NCI-H1092 (cell line): ENCODE data around the gene ANKIB1.
"Not testable (repeated sequence)": the region's sequence is repeated elsewhere in the genome, so short reads cannot be mapped to it uniquely, and the experiment has no call there.

Experiments used
- DNase-seq: peaks from one replicate; lab custom pipeline; 2025; lab: John Stamatoyannopoulos, UW

The ANKIB1 gene

DNA sequence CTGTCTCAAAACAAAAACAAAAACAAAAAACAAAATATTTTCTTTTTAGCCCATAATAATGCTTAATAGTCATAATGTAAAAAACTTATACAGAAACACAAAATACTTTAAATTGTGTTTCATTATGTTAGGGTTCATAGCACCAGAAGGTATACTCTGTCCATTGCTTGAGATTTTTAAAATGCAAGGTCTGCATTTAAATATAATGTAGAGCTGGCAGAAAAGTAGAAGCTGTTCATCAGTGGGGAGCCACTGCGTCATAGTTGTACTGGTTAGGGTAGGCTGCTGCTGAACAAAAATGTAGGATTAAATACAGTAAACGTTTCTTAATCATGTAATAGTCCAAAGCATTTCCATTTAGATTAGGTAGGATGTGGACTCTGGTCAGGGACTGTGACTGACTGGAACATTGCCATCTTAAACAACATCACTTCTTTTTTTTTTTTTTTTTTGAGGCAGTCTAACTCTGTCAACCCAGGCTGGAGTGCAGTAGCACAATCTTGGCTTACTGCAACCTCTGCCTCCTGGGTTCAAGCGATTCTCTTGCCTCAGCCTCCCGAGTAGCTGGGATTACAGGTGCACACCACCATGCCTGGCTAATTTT, 85.2 kb downstream of the ANKIB1 start:
- no peak for DNase-seq

GRCh38 chr7:92331508-92331907, 85.7 kb downstream of the ANKIB1 start:
- no peak for DNase-seq

DNA sequence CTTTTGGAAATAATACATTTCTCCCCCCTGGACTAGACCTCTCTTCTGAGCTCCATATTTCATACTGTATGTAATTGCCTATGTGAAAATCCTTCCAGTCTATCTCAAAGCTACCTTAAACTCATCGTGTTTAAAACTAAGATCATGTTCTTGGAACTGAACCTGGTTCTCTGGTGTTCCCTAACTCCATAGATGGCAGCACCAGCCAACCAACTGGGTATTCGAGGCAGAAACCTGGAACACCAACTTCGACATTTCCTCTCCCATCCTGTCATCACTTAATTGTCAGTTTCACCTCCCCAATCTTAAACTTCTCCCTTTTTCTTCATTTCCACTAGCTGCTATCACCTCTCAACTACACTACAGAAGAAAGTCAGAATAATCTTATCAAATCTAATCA, 87.0 kb downstream of the ANKIB1 start:
- no peak for DNase-seq

DNA sequence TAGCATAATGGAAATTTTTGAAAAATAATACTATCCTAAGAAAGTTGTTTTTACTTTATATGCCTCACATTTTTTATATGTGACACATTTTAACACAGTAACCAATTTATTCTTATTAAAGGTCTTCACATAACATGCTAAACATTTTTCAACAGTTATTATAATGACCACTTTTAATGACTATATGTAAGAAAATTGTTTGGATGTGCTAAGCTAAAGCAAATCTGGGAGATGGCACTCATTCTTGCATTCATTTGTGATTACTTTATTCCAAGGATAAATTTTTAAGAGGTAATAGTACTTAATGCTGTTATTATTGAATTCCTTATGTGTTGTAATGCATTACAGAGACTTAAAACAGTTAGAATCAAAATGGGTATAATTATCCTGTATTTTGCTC, 88.1 kb downstream of the ANKIB1 start:
- no peak for DNase-seq

DNA sequence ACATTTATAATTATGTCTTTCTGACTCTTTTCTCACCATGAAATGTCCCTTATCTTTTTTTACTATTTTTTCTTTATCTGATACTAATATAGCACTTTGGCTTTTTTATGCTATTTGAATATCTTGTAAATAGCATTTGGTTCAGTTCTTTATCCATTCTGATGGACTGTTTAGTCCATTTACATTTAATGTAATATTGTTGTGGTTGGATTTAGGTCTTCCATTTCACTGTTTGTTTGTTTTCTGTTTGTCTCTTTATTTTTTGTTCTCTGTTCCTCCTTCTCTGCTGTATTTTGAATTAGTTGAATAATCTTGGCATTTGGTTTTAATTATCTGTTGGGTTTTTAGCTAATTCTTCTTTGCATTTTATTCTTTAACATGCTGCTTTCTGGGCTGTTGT, 89.8 kb downstream of the ANKIB1 start:
- no peak for DNase-seq

DNA sequence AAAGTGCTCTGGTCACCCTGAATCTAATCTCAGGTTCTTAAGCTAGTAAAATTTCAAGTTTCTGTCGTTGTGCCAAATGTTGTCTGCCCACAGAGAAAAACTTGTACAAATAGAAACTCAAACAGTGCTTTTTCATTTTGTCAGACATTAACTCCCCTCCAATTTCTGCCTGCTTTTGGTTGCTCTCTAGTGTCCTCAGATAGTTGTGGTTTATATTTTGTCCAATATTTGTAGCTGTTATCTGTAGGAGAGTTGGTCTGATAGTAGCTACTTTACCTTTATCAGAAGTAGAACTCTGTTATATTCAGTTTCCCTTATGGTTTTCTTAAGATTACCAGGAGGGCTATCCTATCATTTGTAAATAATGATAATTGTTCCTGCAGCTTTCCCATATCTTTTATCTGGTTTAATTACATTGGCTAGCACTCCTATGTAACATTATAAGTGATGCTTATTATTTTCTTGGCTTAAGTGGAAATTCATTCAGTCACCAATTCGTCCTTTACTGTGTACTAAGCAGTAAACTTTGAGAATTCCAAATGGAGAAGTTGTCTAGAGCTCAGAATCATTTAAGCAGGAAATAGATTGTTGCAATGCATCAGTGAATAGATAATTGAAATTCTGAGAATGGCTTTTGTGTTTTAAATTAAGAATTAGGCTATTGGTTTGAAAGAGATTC, 91.0 kb downstream of the ANKIB1 start:
- no peak for DNase-seq

- no peak for DNase-seq
Observed at GRCh38 chr7:92340016-92340415, 94.2 kb downstream of the ANKIB1 start.

- DNase-seq: no peak
Observed at GRCh38 chr7:92343714-92344113, 97.9 kb downstream of the ANKIB1 start.

- DNase-seq: no peak
Observed at GRCh38 chr7:92352009-92352408, 106.2 kb downstream of the ANKIB1 start.

DNA sequence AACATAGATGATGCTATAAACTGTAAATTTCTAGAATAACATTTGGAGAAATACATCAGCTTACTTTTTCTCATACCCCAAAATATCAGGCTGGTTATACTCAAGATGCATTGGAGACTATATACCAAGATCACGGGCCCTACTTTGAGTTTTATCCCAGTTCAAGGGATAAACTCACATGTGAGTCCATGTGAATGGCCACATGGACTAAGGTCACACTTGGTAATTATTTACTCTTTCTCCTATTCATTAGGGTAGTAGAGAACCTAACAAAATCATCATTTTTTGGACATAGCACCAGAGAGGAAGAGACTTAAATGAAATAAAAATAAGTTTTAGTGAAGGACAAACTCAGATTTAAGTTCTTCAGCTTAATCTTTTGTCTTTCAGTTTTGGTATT, 108.4 kb downstream of the ANKIB1 start:
- DNase-seq: no peak

DNA sequence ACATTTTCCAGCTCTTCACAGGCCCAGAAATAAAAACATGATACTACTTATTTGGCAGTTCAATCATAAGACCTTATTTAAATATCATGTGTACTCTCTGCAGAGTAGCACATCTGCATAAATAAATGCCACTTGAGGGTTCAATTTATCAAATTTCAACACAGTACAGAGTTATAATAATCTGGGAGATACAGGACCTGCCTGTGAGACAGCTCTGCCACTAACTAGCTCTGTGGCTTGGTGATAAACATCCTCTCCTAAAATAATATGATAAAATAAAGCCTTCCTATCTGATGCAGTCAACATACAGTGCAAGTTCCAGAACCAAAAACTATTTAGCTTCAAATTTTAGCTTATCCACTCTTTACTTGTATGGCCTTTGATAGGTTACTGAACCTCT, 110.6 kb downstream of the ANKIB1 start:
- no peak for DNase-seq

GRCh38 chr7:92357260-92357659, 111.5 kb downstream of the ANKIB1 start:
- DNase-seq: no peak

DNA sequence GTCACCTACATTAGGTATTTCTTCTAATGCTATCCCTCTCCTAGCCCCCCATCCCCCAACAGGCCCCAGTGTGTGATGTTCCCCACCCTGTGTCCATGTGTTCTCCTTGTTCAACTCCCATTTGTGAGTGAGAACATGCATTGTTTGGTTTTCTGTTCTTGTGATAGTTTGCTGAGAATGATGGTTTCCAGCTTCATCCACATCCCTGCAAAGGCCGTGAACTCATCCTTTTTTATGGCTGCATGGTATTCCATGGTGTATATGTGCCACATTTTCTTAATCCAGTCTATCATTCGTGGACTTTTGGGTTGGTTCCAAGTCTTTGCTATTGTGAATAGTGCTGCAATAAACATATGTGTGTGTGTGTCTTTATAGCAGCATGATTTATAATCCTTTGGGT, 113.4 kb downstream of the ANKIB1 start:
- DNase-seq: not testable (repeated sequence)

DNA sequence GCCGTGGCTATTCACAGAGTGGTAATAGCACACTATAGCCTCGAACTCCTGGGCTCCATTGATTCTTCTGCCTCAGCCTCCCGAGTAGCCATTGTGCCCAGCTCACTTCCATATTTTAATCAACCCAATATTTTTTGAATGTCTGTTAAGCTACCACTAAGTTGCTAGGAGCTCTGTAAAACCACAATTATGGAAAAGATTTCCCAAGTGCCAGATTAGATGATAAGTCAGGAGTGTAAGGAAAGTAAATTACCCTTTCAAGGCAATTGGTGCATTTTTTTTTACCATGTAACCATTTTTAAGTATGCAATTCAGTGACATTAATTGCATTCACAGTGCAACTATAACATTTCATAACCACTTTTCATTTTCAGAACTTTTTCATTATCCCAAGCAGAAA, 114.0 kb downstream of the ANKIB1 start:
- DNase-seq: no peak

GRCh38 chr7:92360387-92360786, 114.6 kb downstream of the ANKIB1 start:
- no peak for DNase-seq

DNA sequence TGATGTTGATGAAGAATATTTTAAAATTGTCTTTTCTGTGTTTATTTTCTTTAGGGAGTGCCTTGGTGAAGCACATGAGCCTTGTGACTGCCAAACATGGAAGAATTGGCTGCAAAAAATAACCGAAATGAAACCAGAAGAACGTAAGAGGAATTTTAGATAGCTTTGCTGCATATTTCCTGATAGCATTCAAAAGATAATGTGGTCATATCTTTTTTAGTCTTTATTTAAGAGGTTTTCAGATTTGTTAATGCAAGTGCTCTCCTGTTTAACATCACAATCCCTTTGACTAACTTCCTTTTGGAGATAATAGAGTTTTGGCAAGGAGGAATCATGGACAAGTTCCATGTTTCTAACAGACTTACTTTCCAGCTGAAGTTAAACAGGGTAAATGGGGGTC, 116.4 kb downstream of the ANKIB1 start:
- no peak for DNase-seq

DNA sequence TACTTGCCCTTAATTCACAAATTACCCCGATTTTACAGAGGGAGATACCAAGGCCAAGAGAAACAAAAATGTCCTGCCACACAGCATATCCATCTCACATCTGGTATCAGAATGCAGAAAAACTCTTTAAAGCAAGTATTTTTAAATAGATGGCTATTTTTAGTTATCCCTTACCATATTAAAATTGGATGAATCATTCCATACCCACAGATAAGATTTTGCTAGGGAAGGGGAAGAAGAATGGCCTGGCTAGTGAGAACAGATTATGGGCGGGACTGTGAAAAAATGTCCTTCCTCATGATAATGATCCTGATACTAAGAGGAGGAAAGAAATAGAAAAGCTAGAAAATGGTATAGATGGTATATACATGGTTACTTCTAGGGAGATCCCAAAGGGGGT, 121.0 kb downstream of the ANKIB1 start:
- DNase-seq: no peak

GRCh38 chr7:92368741-92369140, 123.0 kb downstream of the ANKIB1 start:
- no peak for DNase-seq

- no peak for DNase-seq
Observed at GRCh38 chr7:92375013-92375412, 129.2 kb downstream of the ANKIB1 start.

DNA sequence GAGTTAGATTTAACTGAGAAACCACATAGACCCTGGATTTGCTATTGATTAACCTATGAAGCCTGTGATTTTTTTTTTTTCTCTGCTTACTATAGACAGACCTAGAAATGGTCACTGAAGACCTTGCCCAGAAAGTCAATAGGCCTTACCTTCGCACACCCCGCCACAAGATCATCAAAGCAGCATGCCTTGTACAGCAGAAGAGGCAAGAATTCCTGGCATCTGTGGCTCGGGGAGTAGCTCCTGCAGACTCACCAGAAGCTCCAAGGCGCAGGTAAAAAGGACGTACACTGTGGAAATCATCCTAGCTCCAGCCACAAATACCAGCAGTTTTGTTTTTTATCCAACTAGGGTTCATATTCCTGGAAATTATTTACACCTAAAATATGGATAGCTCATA, 145.3 kb downstream of the ANKIB1 start:
- no peak for DNase-seq

DNA sequence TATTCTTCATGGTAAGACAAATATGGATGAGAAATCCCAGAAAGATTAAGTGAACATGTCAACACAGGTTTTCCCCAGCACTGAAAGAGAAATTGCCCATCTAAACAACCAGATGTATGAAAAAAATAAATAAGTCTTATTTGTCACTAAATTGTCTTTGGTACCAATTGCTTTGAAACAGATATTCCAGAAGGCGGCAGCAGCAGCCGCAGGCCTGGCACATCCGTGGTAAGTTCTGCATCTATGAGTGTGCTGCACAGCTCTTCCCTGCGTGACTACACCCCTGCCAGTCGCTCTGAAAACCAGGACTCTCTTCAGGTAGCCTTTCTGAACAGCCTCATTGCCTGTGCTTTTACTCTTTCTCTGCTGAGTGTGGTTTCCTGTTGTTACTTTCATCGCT, 151.8 kb downstream of the ANKIB1 start:
- DNase-seq: no peak

DNA sequence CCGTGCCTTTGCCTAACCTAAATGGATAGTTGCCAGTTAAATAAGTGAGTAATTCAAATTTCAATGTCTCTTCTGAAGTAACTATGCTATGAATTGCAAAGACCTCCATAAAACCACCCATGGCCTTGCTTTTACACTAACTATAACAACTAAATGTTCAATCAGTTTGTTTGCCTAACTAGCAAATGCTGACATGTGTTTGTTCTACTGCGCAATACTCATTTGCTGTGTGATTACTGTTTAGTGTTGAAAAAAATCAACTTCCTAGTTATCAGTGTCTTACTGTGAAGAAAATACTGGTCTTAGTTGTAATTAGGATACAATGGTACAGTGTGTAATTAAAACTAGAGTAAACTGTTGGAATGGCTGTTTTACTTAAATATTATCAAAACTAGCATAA, 154.2 kb downstream of the ANKIB1 start:
- no peak for DNase-seq

- DNase-seq: no peak
Observed at GRCh38 chr7:92402920-92403759, 157.4 kb downstream of the ANKIB1 start.
